Endothelial cell of umbilical vein (primary cell): Measurements from ENCODE around the gene C2orf74. TPM values are rescaled to one million over a fixed set of nuclear protein-coding genes. Genes with fewer than 3 reads are reported as not detected.
"Not testable (repeated sequence)": the region's sequence is repeated elsewhere in the genome, so short reads cannot be mapped to it uniquely, and the experiment has no call there.

ENCODE experiments used
- BruUV-seq: library from RNA; stranded (reverse); fragments of 400-500 nt; replicated peaks from 2 replicates; lab custom pipeline; 2021; lab: Mats Ljungman, UMichigan
- CTCF ChIA-PET: fragments of 300-600, 350-600 bp; sonication (Branson Sonifier 250); formaldehyde crosslinking; loops from one replicate; lab custom pipeline; 2021; ENCODE audit warnings: antibody characterized with exemption, inconsistent platforms; lab: Charles Lee
- POLR2A ChIA-PET: fragments of 300-600, 350-600 bp; sonication (Branson Sonifier 250); formaldehyde crosslinking; loops from one replicate; lab custom pipeline; 2021; ENCODE audit warnings: antibody characterized with exemption, inconsistent platforms; lab: Charles Lee
- DNase-seq: peaks from one replicate; pipeline ENCODE4 v3.0.0-alpha.2; 2011; ENCODE audit warnings: low read depth, low spot score
- FAIRE-seq: peaks from 2 replicates; lab custom pipeline; 2011; peaks lifted over from hg19 to GRCh38; lab: Jason Lieb, UNC
- H2AFZ ChIP-seq: 2 replicates; pipeline ENCODE4 v1.6.0; 2012; ENCODE audit warnings: low read depth, low read length, control low read depth, inconsistent platforms
- H3K27ac ChIP-seq: 2 replicates; pipeline ENCODE4 v1.5.1; 2011; ENCODE audit warnings: low read depth, mild to moderate bottlenecking, control low read depth, low read length, moderate library complexity; ENCODE audit not compliant: insufficient read depth
- H3K27me3 ChIP-seq, 2 experiments: 2 replicates each; pipeline versions ENCODE4 v1.6.0 to v1.6.1; 2011; ENCODE audit warnings: low read length in 2 of 2, mixed read lengths in 1 of 2; ENCODE audit not compliant: control insufficient read depth in 2 of 2, insufficient read depth in 2 of 2
- H3K36me3 ChIP-seq, 2 experiments: 2 replicates in 1 of 2; 3 replicates in 1 of 2; pipeline ENCODE4 v1.5.1; 2011; ENCODE audit warnings: low read length in 2 of 2, mild to moderate bottlenecking in 1 of 2, moderate library complexity in 1 of 2; ENCODE audit not compliant: control insufficient read depth in 2 of 2, insufficient read depth in 2 of 2; ENCODE audit errors: extremely low read depth in 1 of 2
- H3K4me1 ChIP-seq: 3 replicates; pipeline ENCODE4 v1.5.1; 2011; ENCODE audit warnings: mild to moderate bottlenecking, low read length; ENCODE audit not compliant: control insufficient read depth, insufficient read depth; ENCODE audit errors: extremely low read depth
- H3K4me2 ChIP-seq: 2 replicates; pipeline ENCODE4 v1.6.1; 2011; ENCODE audit warnings: low read length, control low read depth, mixed read lengths; ENCODE audit not compliant: insufficient read depth
- H3K4me3 ChIP-seq, 3 experiments: fragments of 200-600 bp in 1 of 3; sonication (generic), shearing (Covaris generic) in 1 of 3; replicated peaks in 1 of 3; 2 replicates each; pipeline ENCODE4 v1.5.1; 2011 to 2016; ENCODE audit warnings: control low read depth in 3 of 3, low read length in 3 of 3, mild to moderate bottlenecking in 2 of 3, inconsistent platforms in 1 of 3, low read depth in 1 of 3, moderate library complexity in 1 of 3; ENCODE audit not compliant: insufficient read depth in 1 of 3
- H3K79me2 ChIP-seq: 2 replicates; pipeline ENCODE4 v1.6.0; 2012; ENCODE audit warnings: low read length, inconsistent platforms; ENCODE audit not compliant: control insufficient read depth, insufficient read depth
- H3K9ac ChIP-seq: replicated peaks from 2 replicates; pipeline ENCODE3; 2011; ENCODE audit warnings: low read length, control low read depth; ENCODE audit not compliant: insufficient read depth; ENCODE audit errors: extremely low read depth
- H3K9me1 ChIP-seq: replicated peaks from 3 replicates; pipeline ENCODE4 v1.6.0; 2011; ENCODE audit warnings: mild to moderate bottlenecking, low read length; ENCODE audit not compliant: control insufficient read depth, insufficient read depth; ENCODE audit errors: extremely low read depth
- H3K9me3 ChIP-seq: replicated peaks from 2 replicates; pipeline ENCODE4 v1.5.1; 2012; ENCODE audit warnings: low read length, inconsistent platforms; ENCODE audit not compliant: control insufficient read depth, insufficient read depth
- H4K20me1 ChIP-seq: replicated peaks from 2 replicates; pipeline ENCODE3; 2011; ENCODE audit warnings: mild to moderate bottlenecking, low read length; ENCODE audit not compliant: control insufficient read depth, insufficient read depth; ENCODE audit errors: extremely low read depth
- CTCF ChIP-seq, 2 donors: IDR thresholded peaks; 1 replicate in 1 of 2; 2 replicates in 1 of 2; pipeline ENCODE4 v1.5.1; 2011; ENCODE audit warnings: low read length in 2 of 2, mild to moderate bottlenecking in 2 of 2, moderate library complexity in 2 of 2, control low read depth in 1 of 2, inconsistent platforms in 1 of 2, low read depth in 1 of 2; ENCODE audit not compliant: insufficient read depth in 1 of 2; ENCODE audit errors: extremely low read depth in 1 of 2
- EZH2 ChIP-seq: IDR thresholded peaks from 2 replicates; pipeline ENCODE4 v1.6.1; 2012; ENCODE audit warnings: borderline replicate concordance, low read depth, mild to moderate bottlenecking, moderate library complexity, low read length, inconsistent platforms; ENCODE audit not compliant: severe bottlenecking
- FOS ChIP-seq: IDR thresholded peaks from 2 replicates; pipeline ENCODE4 v1.6.1; 2011; ENCODE audit warnings: mild to moderate bottlenecking, low read length, moderate library complexity, borderline replicate concordance; ENCODE audit not compliant: insufficient read depth
- GATA2 ChIP-seq: IDR thresholded peaks from 2 replicates; pipeline ENCODE4 v1.7.0; 2011; ENCODE audit warnings: low read depth, mild to moderate bottlenecking, moderate library complexity, mixed read lengths, low read length; ENCODE audit not compliant: insufficient read length, insufficient read depth
- JUN ChIP-seq: IDR thresholded peaks from 2 replicates; pipeline ENCODE4 v1.6.1; 2011; ENCODE audit warnings: borderline replicate concordance, low read depth; ENCODE audit not compliant: insufficient read length, insufficient read depth
- MAX ChIP-seq: IDR thresholded peaks from 2 replicates; pipeline ENCODE4 v1.6.1; 2011; ENCODE audit not compliant: insufficient read depth, insufficient read length
- MYC ChIP-seq: IDR thresholded peaks from one replicate; pipeline ENCODE4 v1.6.1; 2011; ENCODE audit warnings: mild to moderate bottlenecking, low read depth, low read length
- POLR2A ChIP-seq: IDR thresholded peaks from 2 replicates; pipeline ENCODE4 v1.6.1; 2012; ENCODE audit warnings: low read depth, mild to moderate bottlenecking, control low read depth, low read length
- POLR2AphosphoS5 ChIP-seq: IDR thresholded peaks from 2 replicates; pipeline ENCODE4 v1.6.1; 2012; ENCODE audit warnings: low read depth, mild to moderate bottlenecking, control low read depth, low read length, moderate library complexity; ENCODE audit not compliant: insufficient read depth
- dilution Hi-C: fragments of 300-500 bp; cut with MboI; formaldehyde crosslinking; loops from one replicate; pipeline ENCODE4 v1.15.0; 2019; ENCODE audit warnings: low sequenced_read_pairs; ENCODE audit not compliant: extremely low pct_ligation_motif_present
- intact Hi-C: fragments of 100-400 bp; cut with micrococcal nuclease; formaldehyde crosslinking; loops from one replicate; pipeline ENCODE4 v1.10.0; 2022
- polyA plus RNA-seq, 4 experiments: library from polyadenylated mRNA; depleted of rRNA in 3 of 4; stranded (reverse) in 3 of 4; unstranded in 1 of 4; fragments of >200 nt; gene quantifications; 2 replicates each; pipeline versions ENCODE4 v1.2.1 to v1.2.3, GENCODE V29; 2011 to 2012; ENCODE audit warnings: missing spikeins in 1 of 4
- total RNA-seq: library from RNA; stranded (reverse); gene quantifications from 2 replicates; pipeline ENCODE4 v1.2.3, GENCODE V29; 2021

Gene C2orf74
- total and polyA plus RNA-seq, 2 donors (not counting 3 experiments of a cell fraction or from before 2014, with no cell fraction given), result 4.1 to 5.6 TPM

- FAIRE-seq, result no peak
- intact Hi-C loops, result no loop called here
Measured at GRCh38 chr2:61125798-61126197, 36.2 kb upstream of the C2orf74 start.

GRCh38 chr2:61128122-61128521 is 33.9 kb upstream of the C2orf74 start:
- H3K27me3 ChIP-seq, POLR2A ChIA-PET, CTCF ChIA-PET: not testable (repeated sequence)

More at GRCh38 chr2:61125798-61126197, 36.2 kb upstream of the C2orf74 start:
- Histone ChIP-seq H3K27ac (no peak overlapping the region), H3K4me2 (no peak overlapping the region), H4K20me1 (no peaks in the 10 kb centered on the region), H3K27me3 (no peaks in the 10 kb centered on the region), H3K9me1 (no peaks in the 10 kb centered on the region), H3K9ac (no peak overlapping the region), H2AFZ (no peak overlapping the region), H3K9me3 (no peaks in the 10 kb centered on the region), H3K36me3 (peaks cover 0 to 4% of the 10 kb centered on the region in 2 experiments), H3K4me1 (no peaks in the 10 kb centered on the region), H3K4me3 (no peak overlapping the region), H3K79me2 (no peaks in the 10 kb centered on the region)
- no TSS peak for BruUV-seq
- TF ChIP-seq MAX, result no peak
- no peak for TF ChIP-seq CTCF (IDR thresholded peaks at IDR 0.05; ENCODE audit: extremely low read depth in 1 of 2, insufficient read depth in 1 of 2, low read depth in 1 of 2, low read length in 2 of 2)
- TF ChIP-seq GATA2, result no peak
- no peak for TF ChIP-seq POLR2A
- no peak for TF ChIP-seq FOS
- no peak for TF ChIP-seq JUN
- no peak for TF ChIP-seq EZH2
- no peak for TF ChIP-seq POLR2AphosphoS5
- TF ChIP-seq MYC, result no peak
- no peak for DNase-seq
- CTCF ChIA-PET, result interaction anchor here (3.1 kb wide), 1 partner anchor 9 kb away, joined by 12 read pairs; no protein-coding TSS in a partner anchor
- POLR2A ChIA-PET, result no interaction called here
- dilution Hi-C loops, result no loop called here

More at GRCh38 chr2:61128122-61128521, 33.9 kb upstream of the C2orf74 start:
- H4K20me1 ChIP-seq, DNase-seq, dilution Hi-C loops, H3K4me3 ChIP-seq, intact Hi-C loops, H3K4me1 ChIP-seq, H3K36me3 ChIP-seq, H3K27ac ChIP-seq, H2AFZ ChIP-seq, H3K9me1 ChIP-seq, H3K79me2 ChIP-seq, H3K9me3 ChIP-seq, H3K4me2 ChIP-seq, BruUV-seq, FAIRE-seq, H3K9ac ChIP-seq: not testable (repeated sequence)
